HepG2 (cell line): ENCODE data around the gene FCN1. TPM values are rescaled to one million over a fixed set of nuclear protein-coding genes. Genes with fewer than 3 reads are reported as not detected.
A peak's percentile ranks its signal among the peaks of the same experiment; 100 is the strongest.

Experiments used
- ATAC-seq: fragments of 200-7000 bp; cut with Tn5 transposase; 3 replicates; pipeline ENCODE4 v1.9.1; 2020; ENCODE audit warnings: mild to moderate bottlenecking, moderate library complexity
- BruUV-seq: library from RNA; stranded (reverse); fragments of 400-500 nt; replicated peaks from 2 replicates; lab custom pipeline; 2021; lab: Mats Ljungman, UMichigan
- CTCF ChIA-PET: fragments of 300-600 bp; formaldehyde crosslinking; extraction: SDS; loops from one replicate; lab custom pipeline; 2021; ENCODE audit warnings: low total read pairs, inconsistent platforms, low intra/inter-chr PET ratio; lab: Yijun Ruan, JAX
- POLR2A ChIA-PET: fragments of 350-600 bp; sonication (Branson Sonifier 250); formaldehyde crosslinking; loops from one replicate; lab custom pipeline; 2020; ENCODE audit warnings: antibody characterized with exemption, inconsistent platforms; lab: Yijun Ruan, JAX
- DNase-seq: peaks from one replicate; pipeline ENCODE4 v3.0.0-alpha.2; 2015; ENCODE audit warnings: low spot score
- FAIRE-seq: peaks from 3 replicates; lab custom pipeline; 2011; peaks lifted over from hg19 to GRCh38; lab: Jason Lieb, UNC
- H2AFZ ChIP-seq: one replicate; pipeline ENCODE4 v1.6.1; 2011; ENCODE audit warnings: low read length, inconsistent platforms
- H3K27ac ChIP-seq: fragments of 300-600 bp; 3 replicates; pipeline ENCODE4 v1.8.0; 2011; ENCODE audit warnings: mixed run types, mild to moderate bottlenecking, mixed read lengths, low read length, inconsistent platforms; ENCODE audit not compliant: insufficient read depth; ENCODE audit errors: extremely low read length
- H3K27me3 ChIP-seq, 2 experiments: fragments of 200-600 bp in 1 of 2; 2 replicates in 1 of 2; 3 replicates in 1 of 2; pipeline versions ENCODE4 v1.6.0 to v1.8.0; 2011; ENCODE audit warnings: low read length in 2 of 2, mild to moderate bottlenecking in 2 of 2, moderate library complexity in 2 of 2, inconsistent platforms in 1 of 2; ENCODE audit not compliant: insufficient read depth in 2 of 2, control insufficient read depth in 1 of 2
- H3K36me3 ChIP-seq, 2 experiments: fragments of 200-600 bp in 1 of 2; replicated peaks in 1 of 2; 2 replicates in 1 of 2; 3 replicates in 1 of 2; pipeline versions ENCODE4 v1.5.1 to v1.8.0; 2011; ENCODE audit warnings: low read length in 2 of 2, inconsistent platforms in 1 of 2; ENCODE audit not compliant: insufficient read depth in 2 of 2, control insufficient read depth in 1 of 2
- H3K4me1 ChIP-seq: 2 replicates; pipeline ENCODE4 v1.5.1; 2012; ENCODE audit warnings: low read length, inconsistent platforms; ENCODE audit not compliant: insufficient read depth
- H3K4me2 ChIP-seq: 2 replicates; pipeline ENCODE4 v1.6.0; 2011; ENCODE audit warnings: low read depth, low read length, inconsistent platforms
- H3K4me3 ChIP-seq, 3 experiments: fragments of 200-600 bp in 1 of 3; sonication (generic), shearing (Covaris generic) in 1 of 3; replicated peaks in 1 of 3; 2 replicates each; pipeline ENCODE4 v1.5.1; 2011 to 2016; ENCODE audit warnings: low read length in 3 of 3, inconsistent platforms in 2 of 3, low read depth in 2 of 3, mild to moderate bottlenecking in 2 of 3, control low read depth in 1 of 3, mixed read lengths in 1 of 3; ENCODE audit not compliant: insufficient read depth in 1 of 3
- H3K79me2 ChIP-seq: one replicate; pipeline ENCODE4 v1.6.1; 2011; ENCODE audit warnings: low read length, inconsistent platforms; ENCODE audit not compliant: insufficient read depth
- H3K9ac ChIP-seq: 2 replicates; pipeline ENCODE4 v1.6.0; 2011; ENCODE audit warnings: mild to moderate bottlenecking, low read depth, low read length, inconsistent platforms; ENCODE audit not compliant: insufficient read depth
- H3K9me3 ChIP-seq: 2 replicates; pipeline ENCODE4 v1.5.1; 2012; ENCODE audit warnings: mild to moderate bottlenecking, low read length
- H4K20me1 ChIP-seq: 2 replicates; pipeline ENCODE4 v1.6.0; 2011; ENCODE audit warnings: inconsistent platforms, mild to moderate bottlenecking, low read length, moderate library complexity; ENCODE audit not compliant: insufficient read depth
- CHD2 ChIP-seq: IDR thresholded peaks from 2 replicates; pipeline ENCODE4 v1.6.1; 2011; ENCODE audit warnings: low read depth, low read length, improper control_type of control experiment
- FOXK2 ChIP-seq: fragments of 450-650 bp; IDR thresholded peaks from 2 replicates; pipeline ENCODE4 v1.6.1; 2016
- ZNF30 ChIP-seq: sonication (generic); formaldehyde crosslinking; IDR thresholded peaks from 2 replicates; pipeline ENCODE4 v1.5.0; 2020; ENCODE audit warnings: mild to moderate bottlenecking, missing genetic modification reagents
- ZNF362 ChIP-seq: sonication (generic); formaldehyde crosslinking; IDR thresholded peaks from 2 replicates; pipeline ENCODE4 v1.4.0; 2020; ENCODE audit warnings: missing genetic modification reagents, mild to moderate bottlenecking, borderline replicate concordance
- ZNF768 ChIP-seq: sonication (generic); formaldehyde crosslinking; IDR thresholded peaks from 2 replicates; pipeline ENCODE4 v1.4.0; 2020; ENCODE audit warnings: missing genetic modification reagents
- ZNF878 ChIP-seq: sonication (generic); formaldehyde crosslinking; IDR thresholded peaks from 2 replicates; pipeline ENCODE4 v1.8.1; 2023; ENCODE audit warnings: mild to moderate bottlenecking, missing genetic modification reagents, moderate library complexity
- WGBS: methylation state at CpG from one replicate; pipeline ENCODE4 v1.1.6; 2017; ENCODE audit warnings: low lambda C conversion rate; 5-methylcytosine and 5-hydroxymethylcytosine counted together
- in situ Hi-C: cut with HindIII; loops from 2 replicates; pipeline ENCODE4 v1.10.0; 2017; ENCODE audit warnings: low pct_unique_long_range_greater_than_20kb; ENCODE audit not compliant: extremely low pct_ligation_motif_present
- intact Hi-C: fragments of 100-400 bp; cut with micrococcal nuclease; formaldehyde crosslinking; loops from one replicate; pipeline ENCODE4 v1.10.0; 2022; ENCODE audit not compliant: unreplicated experiment
- polyA plus RNA-seq, 8 experiments: library from polyadenylated mRNA; depleted of rRNA in 3 of 8; stranded (reverse) in 7 of 8; unstranded in 1 of 8; fragments of >200 nt; fragmentation: Illumina TruSeq in 4 of 8; extraction: Trizol in 4 of 8; gene quantifications; 2 replicates each; pipeline versions ENCODE4 v1.2.1 to v1.2.3, GENCODE V29; 2011 to 2016; ENCODE audit warnings: low read depth in 4 of 8, missing spikeins in 1 of 8, mixed read lengths in 1 of 8; ENCODE audit not compliant: insufficient read depth in 1 of 8
- total RNA-seq, 5 experiments: library from RNA; depleted of rRNA; stranded (reverse); fragments of >200 nt; fragmentation: Illumina TruSeq; extraction: Trizol; gene quantifications; 2 replicates each; pipeline ENCODE4 v1.2.3, GENCODE V29; 2016; ENCODE audit warnings: low read depth in 1 of 5

FCN1 gene
- total and polyA plus RNA-seq, 2 of the 13 experiments (the other 11 are each of a cell fraction or from before 2014, with no cell fraction given): not detected

- no peaks in the 10 kb centered on the region for H3K9me3 ChIP-seq
- no peaks in the 10 kb centered on the region for H4K20me1 ChIP-seq
- WGBS: 51% methylated on average over 17 of the region's 22 CpGs
- H3K4me3 ChIP-seq: no peak overlapping the region
- BruUV-seq: no TSS peak
- CTCF ChIA-PET: no interaction called here
- no peak overlapping the region for H3K9ac ChIP-seq
- no peaks in the 10 kb centered on the region for H3K79me2 ChIP-seq
- no peak for ATAC-seq
- H3K4me2 ChIP-seq: no peak overlapping the region
- H3K27me3 ChIP-seq: peaks cover 2 to 36% of the 10 kb centered on the region in 2 experiments; a peak in 3 of 5 replicates
- no peaks in the 10 kb centered on the region for H3K36me3 ChIP-seq
- H2AFZ ChIP-seq: no peak overlapping the region
- TF ChIP-seq ZNF362 (CRISPR knock-in tag): no peak
- no peak for TF ChIP-seq FOXK2
- TF ChIP-seq ZNF30 (CRISPR knock-in tag): no peak
- TF ChIP-seq ZNF878 (CRISPR knock-in tag): no peak
- peak; percentile 88 for TF ChIP-seq ZNF768 (CRISPR knock-in tag)
- TF ChIP-seq, all 625 proteins: peak for 1
- DNase-seq (no peak), FAIRE-seq (no peak)
- Histone ChIP-seq H3K4me1 (no peaks in the 10 kb centered on the region), H3K27ac (no peak overlapping the region)
- in situ Hi-C loops (no loop called here), intact Hi-C loops (no loop called here)
- POLR2A ChIA-PET: no interaction called here
Measured at GRCh38 chr9:134867917-134868750, 49.6 kb downstream of the FCN1 start.

GRCh38 chr9:134864821-134865190, 52.9 kb downstream of the FCN1 start:
- ChIA-PET CTCF (no interaction called here), POLR2A (no interaction called here)
- Histone ChIP-seq H3K79me2 (no peaks in the 10 kb centered on the region), H3K27ac (no peak overlapping the region), H3K9me3 (no peaks in the 10 kb centered on the region), H3K4me3 (no peak overlapping the region), H3K4me1 (no peaks in the 10 kb centered on the region), H3K36me3 (no peaks in the 10 kb centered on the region), H4K20me1 (no peaks in the 10 kb centered on the region; the same call in 1 of the 2 replicates), H3K27me3 (peaks cover 2 to 27% of the 10 kb centered on the region in 2 experiments; a peak in 3 of 5 replicates), H3K4me2 (no peak overlapping the region), H3K9ac (no peak overlapping the region), H2AFZ (no peak overlapping the region)
- TF ChIP-seq CHD2: no peak
- FAIRE-seq (no peak), DNase-seq (no peak), ATAC-seq (no peak)
- no TSS peak for BruUV-seq
- in situ Hi-C loops (no loop called here), intact Hi-C loops (no loop called here)
- 61% methylated on average over 8 of the region's 13 CpGs for WGBS
